GM19467 (cell line): ENCODE measurements around the gene APEX1.
"Not testable (repeated sequence)": the region's sequence is repeated elsewhere in the genome, so short reads cannot be mapped to it uniquely, and the experiment has no call there.

ENCODE experiments used
- ATAC-seq: cut with Tn5 transposase; IDR thresholded peaks from one replicate; pipeline ENCODE4 v1.9.1; 2021; ENCODE audit warnings: mild to moderate bottlenecking, moderate library complexity; ENCODE audit not compliant: unreplicated experiment

The APEX1 gene

GRCh38 chr14:20472536-20473169 lies 17.6 kb downstream of the APEX1 start:
- ATAC-seq = no peak

- no peak for ATAC-seq
Measured at GRCh38 chr14:20476776-20477175, 21.8 kb downstream of the APEX1 start.

- no peak for ATAC-seq
Measured at GRCh38 chr14:20477211-20477876, 22.3 kb downstream of the APEX1 start.

- ATAC-seq = no peak
Measured at GRCh38 chr14:20478894-20479293, 23.9 kb downstream of the APEX1 start.

GRCh38 chr14:20482382-20482781 lies 27.4 kb downstream of the APEX1 start:
- ATAC-seq = no peak

GRCh38 chr14:20485900-20486299 lies 30.9 kb downstream of the APEX1 start:
- ATAC-seq = no peak

GRCh38 chr14:20486684-20487395 lies 31.8 kb downstream of the APEX1 start:
- no peak for ATAC-seq

GRCh38 chr14:20487396-20487725 lies 32.3 kb downstream of the APEX1 start:
- no peak for ATAC-seq

GRCh38 chr14:20489093-20489994 lies 34.3 kb downstream of the APEX1 start:
- ATAC-seq = no peak

- no peak for ATAC-seq
Measured at GRCh38 chr14:20490563-20490962, 35.5 kb downstream of the APEX1 start.

GRCh38 chr14:20492486-20492885 lies 37.5 kb downstream of the APEX1 start:
- no peak for ATAC-seq

GRCh38 chr14:20493634-20494033 lies 38.6 kb downstream of the APEX1 start:
- ATAC-seq = no peak

- ATAC-seq = no peak
Measured at GRCh38 chr14:20494935-20495766, 40.1 kb downstream of the APEX1 start.

- ATAC-seq = no peak
Measured at GRCh38 chr14:20498622-20499021, 43.6 kb downstream of the APEX1 start.

- no peak for ATAC-seq
Measured at GRCh38 chr14:20499108-20499507, 44.1 kb downstream of the APEX1 start.

- no peak for ATAC-seq
Measured at GRCh38 chr14:20499881-20500280, 44.9 kb downstream of the APEX1 start.

GRCh38 chr14:20501346-20501745 lies 46.3 kb downstream of the APEX1 start:
- no peak for ATAC-seq

GRCh38 chr14:20503898-20504297 lies 48.9 kb downstream of the APEX1 start:
- no peak for ATAC-seq

GRCh38 chr14:20506276-20506675 lies 51.2 kb downstream of the APEX1 start:
- not testable (repeated sequence) for ATAC-seq

GRCh38 chr14:20506752-20507151 lies 51.7 kb downstream of the APEX1 start:
- ATAC-seq = not testable (repeated sequence)
